Adrenal gland (tissue), 5 donors: ENCODE results near the gene LRIG2.

ENCODE experiments used
- POLR2A ChIP-seq, 2 donors: fragments of 450-650 bp; IDR thresholded peaks; one replicate each; pipeline ENCODE4 v1.6.1; 2017; ENCODE audit warnings: antibody characterized with exemption in 2 of 2, mild to moderate bottlenecking in 2 of 2, moderate library complexity in 1 of 2
- TF ChIP-seq, protein P1 (sequence below), 6 experiments: fragments of 450-650 bp in 4 of 6; fragments of 200-600 bp in 2 of 6; sonication (generic) in 1 of 6; IDR thresholded peaks; 1 replicate in 5 of 6; 2 replicates in 1 of 6; pipeline versions ENCODE4 v1.5.1 to v1.8.0; 2016 to 2021; ENCODE audit warnings: antibody characterized with exemption in 6 of 6, mild to moderate bottlenecking in 2 of 6, moderate library complexity in 1 of 6
- donor health status: DM: no; HTN: no; CAD: no.

DNA sequence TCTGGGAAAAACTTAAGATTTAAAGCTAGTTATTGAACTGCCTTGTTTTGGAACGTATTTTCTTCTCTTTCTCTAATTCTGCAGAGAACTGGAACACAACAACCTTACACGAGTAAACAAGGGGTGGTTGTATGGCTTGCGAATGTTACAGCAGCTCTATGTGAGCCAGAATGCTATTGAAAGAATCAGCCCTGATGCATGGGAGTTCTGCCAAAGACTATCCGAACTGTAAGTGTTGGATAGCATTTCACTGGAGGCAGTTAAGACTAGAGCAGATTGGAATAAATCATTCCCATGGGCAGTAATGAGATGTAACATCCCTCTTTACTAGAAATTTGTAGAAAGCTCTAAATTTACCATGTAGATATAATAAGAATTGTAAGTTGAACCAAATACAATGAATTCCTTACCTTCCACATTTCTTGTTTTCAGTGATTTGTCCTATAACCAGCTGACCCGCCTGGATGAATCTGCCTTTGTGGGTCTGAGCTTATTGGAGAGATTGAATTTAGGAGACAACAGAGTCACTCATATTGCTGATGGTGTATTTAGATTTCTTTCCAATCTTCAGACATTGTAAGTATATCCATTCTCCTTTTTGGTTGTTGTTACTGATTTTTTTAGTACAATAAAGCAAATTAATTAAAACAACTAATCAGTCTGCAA, 22.9 kb downstream of the LRIG2 start:
- TF ChIP-seq, protein P1, sequence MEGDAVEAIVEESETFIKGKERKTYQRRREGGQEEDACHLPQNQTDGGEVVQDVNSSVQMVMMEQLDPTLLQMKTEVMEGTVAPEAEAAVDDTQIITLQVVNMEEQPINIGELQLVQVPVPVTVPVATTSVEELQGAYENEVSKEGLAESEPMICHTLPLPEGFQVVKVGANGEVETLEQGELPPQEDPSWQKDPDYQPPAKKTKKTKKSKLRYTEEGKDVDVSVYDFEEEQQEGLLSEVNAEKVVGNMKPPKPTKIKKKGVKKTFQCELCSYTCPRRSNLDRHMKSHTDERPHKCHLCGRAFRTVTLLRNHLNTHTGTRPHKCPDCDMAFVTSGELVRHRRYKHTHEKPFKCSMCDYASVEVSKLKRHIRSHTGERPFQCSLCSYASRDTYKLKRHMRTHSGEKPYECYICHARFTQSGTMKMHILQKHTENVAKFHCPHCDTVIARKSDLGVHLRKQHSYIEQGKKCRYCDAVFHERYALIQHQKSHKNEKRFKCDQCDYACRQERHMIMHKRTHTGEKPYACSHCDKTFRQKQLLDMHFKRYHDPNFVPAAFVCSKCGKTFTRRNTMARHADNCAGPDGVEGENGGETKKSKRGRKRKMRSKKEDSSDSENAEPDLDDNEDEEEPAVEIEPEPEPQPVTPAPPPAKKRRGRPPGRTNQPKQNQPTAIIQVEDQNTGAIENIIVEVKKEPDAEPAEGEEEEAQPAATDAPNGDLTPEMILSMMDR (IDR thresholded peaks at IDR 0.05) = no peak
- TF ChIP-seq POLR2A (IDR thresholded peaks at IDR 0.05) = no peak
